GM10266 (cell line): ENCODE measurements around the gene MAP1B.

Source experiments
- DNase-seq: peaks from one replicate; pipeline ENCODE4 v3.0.0; 2012; ENCODE audit errors: extremely low spot score
- TF ChIP-seq, protein P1 (sequence below): IDR thresholded peaks from 2 replicates; pipeline ENCODE4 v1.5.1; 2012; ENCODE audit warnings: mild to moderate bottlenecking, low read depth; ENCODE audit not compliant: control insufficient read depth, insufficient read depth; ENCODE audit errors: missing control alignments

The MAP1B gene

DNA sequence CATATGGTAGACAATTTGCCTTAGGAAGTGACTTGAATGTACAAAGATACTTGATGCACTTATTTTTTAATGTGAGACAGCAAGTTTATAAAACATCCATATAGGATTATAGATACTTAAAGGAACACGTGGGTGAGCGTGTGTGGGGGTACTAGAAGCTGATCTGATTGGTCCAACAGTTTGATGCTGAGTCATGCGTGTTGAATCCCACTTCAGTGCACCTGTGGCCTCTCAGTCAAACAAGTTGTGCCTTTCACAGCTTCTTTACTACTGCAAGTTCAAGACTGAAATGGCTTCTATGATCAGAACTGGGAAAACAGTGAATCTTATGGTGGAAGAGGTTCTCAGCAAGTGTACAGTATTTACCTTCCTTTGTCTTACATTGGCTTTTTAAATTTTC lies 98.9 kb downstream of the MAP1B start:
- TF ChIP-seq, protein P1, sequence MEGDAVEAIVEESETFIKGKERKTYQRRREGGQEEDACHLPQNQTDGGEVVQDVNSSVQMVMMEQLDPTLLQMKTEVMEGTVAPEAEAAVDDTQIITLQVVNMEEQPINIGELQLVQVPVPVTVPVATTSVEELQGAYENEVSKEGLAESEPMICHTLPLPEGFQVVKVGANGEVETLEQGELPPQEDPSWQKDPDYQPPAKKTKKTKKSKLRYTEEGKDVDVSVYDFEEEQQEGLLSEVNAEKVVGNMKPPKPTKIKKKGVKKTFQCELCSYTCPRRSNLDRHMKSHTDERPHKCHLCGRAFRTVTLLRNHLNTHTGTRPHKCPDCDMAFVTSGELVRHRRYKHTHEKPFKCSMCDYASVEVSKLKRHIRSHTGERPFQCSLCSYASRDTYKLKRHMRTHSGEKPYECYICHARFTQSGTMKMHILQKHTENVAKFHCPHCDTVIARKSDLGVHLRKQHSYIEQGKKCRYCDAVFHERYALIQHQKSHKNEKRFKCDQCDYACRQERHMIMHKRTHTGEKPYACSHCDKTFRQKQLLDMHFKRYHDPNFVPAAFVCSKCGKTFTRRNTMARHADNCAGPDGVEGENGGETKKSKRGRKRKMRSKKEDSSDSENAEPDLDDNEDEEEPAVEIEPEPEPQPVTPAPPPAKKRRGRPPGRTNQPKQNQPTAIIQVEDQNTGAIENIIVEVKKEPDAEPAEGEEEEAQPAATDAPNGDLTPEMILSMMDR, result no peak
- DNase-seq, result no peak

DNA sequence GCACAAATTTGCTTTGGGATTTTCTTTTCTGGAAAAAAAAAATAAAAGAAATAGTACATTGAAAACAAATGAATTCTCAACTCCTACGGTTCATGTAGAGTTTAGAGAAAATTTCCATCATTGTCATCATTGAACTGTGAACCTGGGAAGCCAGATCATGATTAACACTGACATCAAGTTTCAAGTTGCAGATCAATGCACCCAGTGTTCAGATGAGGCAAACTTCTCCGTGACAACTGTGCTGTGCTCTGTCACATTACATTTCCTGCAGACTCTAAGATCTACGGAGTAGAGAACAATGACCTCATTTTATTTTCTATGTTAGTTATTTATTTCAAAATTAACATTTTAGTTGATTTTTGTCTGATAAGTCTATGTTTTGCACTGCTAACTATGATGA lies 99.7 kb downstream of the MAP1B start:
- no peak for DNase-seq
- TF ChIP-seq, protein P1, result no peak

DNA sequence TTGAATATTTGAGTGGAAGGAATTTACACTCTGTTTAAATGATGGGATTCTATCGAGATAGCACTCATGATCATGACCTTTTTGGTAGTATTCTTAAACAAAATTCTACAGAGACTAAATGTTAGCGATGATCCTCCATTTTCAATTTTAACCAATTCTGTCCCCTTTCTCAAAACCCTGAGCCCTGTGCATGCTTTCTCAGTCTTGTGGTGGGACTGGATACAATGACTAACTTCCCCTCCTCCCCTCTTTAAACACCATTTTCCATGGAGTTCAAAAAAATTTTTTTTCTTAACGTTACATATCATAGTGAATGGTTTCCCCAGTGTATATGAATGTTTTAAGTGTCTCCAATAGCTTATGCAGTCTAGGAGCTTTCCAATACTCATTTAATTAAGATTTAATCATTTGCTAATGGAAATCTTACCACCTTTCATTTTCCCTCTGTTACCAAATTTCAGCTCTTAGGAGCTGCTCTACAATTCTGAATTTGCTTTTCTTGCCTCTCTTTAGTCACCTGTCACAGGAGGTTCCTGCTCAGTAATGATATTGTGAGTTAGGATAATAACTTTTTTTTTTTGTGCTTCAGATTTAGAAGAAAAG lies 101.2 kb downstream of the MAP1B start:
- no peak for DNase-seq
- TF ChIP-seq, protein P1, result no peak

DNA sequence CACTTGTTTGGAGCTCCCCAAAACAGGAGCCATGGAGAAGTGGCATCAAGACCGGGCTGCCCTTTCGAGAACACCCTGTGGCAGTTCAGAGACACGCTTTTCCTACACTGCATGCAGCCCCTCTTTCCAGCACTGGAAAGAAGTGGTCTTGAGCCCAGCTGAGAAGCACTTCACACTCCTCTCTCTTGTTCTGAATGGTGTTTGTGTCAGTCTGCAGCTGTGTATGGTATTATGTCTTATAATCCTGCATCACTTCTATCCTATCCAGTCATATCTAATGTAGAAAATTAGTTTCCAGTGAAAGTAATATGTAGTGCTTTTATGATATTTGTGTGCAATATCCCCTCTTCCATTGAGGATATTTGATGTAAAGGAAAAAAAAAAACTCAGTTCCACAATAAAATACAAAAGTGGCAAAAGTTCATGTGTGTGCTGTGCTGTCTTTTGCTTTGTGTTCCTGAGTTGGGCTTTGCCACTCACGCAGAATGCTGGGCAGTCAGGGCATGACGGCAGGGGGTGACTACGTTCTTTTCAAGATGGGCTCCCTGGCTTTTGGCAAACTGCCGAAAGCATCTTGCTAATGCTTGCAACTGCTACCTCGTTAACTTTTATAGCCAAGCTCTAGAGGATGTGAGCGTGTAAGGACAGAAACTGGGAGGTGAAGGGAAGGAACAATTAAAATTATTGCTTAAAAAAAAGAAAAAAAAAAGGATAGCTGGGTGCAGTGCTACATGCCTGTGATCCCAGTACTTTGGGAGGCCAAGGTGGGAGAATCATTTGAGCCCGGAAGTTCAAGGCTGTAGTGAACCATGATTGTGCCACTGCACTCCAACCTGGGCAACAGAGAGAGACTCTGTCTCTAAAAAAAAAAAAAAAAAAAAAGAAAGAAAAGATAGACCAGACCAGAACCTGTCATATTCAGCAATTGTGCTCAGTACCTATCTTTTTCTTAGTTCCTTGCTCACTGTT lies 102.2 kb downstream of the MAP1B start:
- no peak for DNase-seq
- TF ChIP-seq, protein P1, result no peak

DNA sequence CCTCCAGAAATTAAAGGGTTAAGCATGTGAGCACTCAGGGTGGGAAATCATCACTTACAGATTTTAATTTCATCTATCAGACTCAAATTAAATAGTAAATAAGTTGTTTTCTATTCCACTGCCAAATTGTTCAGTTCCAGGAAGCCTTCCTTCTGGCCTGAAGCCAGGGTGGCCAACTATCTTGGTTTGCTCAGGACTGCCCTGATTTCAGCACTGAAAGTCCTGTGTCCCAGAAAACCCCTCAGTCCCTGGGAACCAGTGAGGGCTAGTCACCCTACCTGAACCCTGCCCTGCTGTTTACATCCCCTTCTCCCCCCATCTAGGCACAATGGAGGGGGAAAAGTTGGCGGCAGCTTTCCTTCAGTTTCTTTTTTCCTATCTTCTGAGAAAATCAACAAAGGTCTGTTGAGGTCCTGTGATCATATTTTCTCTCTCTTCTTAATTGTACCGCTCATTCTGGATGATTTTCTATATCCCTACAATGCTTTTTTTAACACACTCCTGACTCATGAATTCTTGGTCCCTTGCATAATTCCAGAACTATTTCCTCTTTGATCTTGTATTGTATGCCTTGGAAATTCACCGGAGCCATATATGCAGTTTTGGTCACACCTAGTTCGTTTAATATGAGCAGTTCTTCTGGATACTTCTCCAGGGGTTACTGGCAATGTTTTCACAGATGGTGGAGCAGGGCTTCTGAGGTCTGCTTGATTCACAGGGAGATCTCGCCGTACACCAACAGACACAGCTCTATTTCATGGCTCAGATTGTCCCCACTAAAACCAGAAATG lies 103.8 kb downstream of the MAP1B start:
- TF ChIP-seq, protein P1, result no peak
- DNase-seq, result no peak

DNA sequence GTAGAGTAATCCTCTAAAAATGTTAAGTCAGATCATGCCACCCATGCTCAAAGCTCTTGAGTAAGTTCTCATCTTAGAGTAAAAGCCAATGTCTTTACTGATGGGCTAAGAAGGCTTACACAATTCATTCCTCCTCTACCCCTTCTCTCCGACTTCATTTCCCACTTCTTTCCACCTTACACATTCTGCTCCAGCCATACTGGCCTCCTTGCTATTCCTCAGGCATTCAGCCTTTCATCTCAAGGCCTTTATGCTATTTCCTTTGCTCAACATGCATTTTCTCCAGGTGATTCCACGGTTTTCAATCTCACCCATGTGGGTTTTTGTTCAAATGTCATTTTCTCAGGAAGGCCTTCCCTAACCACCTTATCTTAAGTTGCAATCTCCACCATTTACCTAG lies 104.9 kb downstream of the MAP1B start:
- TF ChIP-seq, protein P1, result no peak
- no peak for DNase-seq

DNA sequence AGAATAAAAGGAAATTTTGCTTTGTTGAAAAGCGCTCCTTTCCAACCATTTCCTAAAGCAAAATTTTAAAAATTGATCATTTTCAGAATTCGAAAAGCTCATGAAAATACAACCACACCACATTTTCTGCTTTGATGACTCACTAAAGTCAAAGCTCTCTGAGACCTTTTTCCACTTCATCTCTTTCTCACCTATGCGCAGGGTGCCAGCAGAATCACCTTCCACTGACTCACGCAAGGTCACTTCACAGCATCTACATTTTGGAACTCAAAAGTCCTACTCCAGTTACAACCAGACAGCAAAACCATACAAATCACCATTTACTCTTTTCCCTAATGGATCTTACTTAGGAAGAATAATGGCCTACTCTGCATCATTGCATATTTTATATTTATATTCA lies 106.2 kb downstream of the MAP1B start:
- no peak for DNase-seq
- TF ChIP-seq, protein P1, result no peak
